GM12878 (cell line): ENCODE measurements around the gene USF1. TPM values are rescaled to one million over a fixed set of nuclear protein-coding genes. Genes with fewer than 3 reads are reported as not detected.

ENCODE experiments used
- BACH1 ChIP-seq: fragments of 450-650 bp; IDR thresholded peaks from 2 replicates; pipeline ENCODE4 v1.6.1; 2017; ENCODE audit warnings: mild to moderate bottlenecking, borderline replicate concordance
- CHD1 ChIP-seq: IDR thresholded peaks from 2 replicates; pipeline ENCODE4 v1.6.1; 2012; ENCODE audit warnings: low read depth, low read length, improper control_type of control experiment
- CHD4 ChIP-seq: fragments of 200-600 bp; sonication (generic); IDR thresholded peaks from 2 replicates; pipeline ENCODE4 v1.6.1; 2016; ENCODE audit warnings: mild to moderate bottlenecking
- ELK1 ChIP-seq: IDR thresholded peaks from 2 replicates; pipeline ENCODE4 v1.6.1; 2012; ENCODE audit warnings: low read depth, low read length, improper control_type of control experiment
- IKZF2 ChIP-seq, 2 experiments: fragments of 450-650 bp; IDR thresholded peaks; 2 replicates each; pipeline ENCODE4 v1.6.1; 2017; ENCODE audit warnings: mild to moderate bottlenecking in 2 of 2, moderate library complexity in 2 of 2
- IRF3 ChIP-seq: fragments of 450-650 bp; IDR thresholded peaks from 2 replicates; pipeline ENCODE4 v1.6.1; 2014; ENCODE audit warnings: mild to moderate bottlenecking
- KLF5 ChIP-seq: fragments of 450-650 bp; IDR thresholded peaks from 2 replicates; pipeline ENCODE4 v1.6.1; 2014; ENCODE audit warnings: mild to moderate bottlenecking; ENCODE audit not compliant: partially characterized antibody
- MAX ChIP-seq: IDR thresholded peaks from 2 replicates; pipeline ENCODE4 v1.6.1; 2012; ENCODE audit warnings: low read depth, low read length, improper control_type of control experiment
- MYB ChIP-seq: fragments of 150-350 bp; IDR thresholded peaks from 2 replicates; pipeline ENCODE4 v1.6.1; 2014; ENCODE audit warnings: mild to moderate bottlenecking, low read depth, low read length, borderline replicate concordance
- NFIC ChIP-seq: IDR thresholded peaks from 2 replicates; pipeline ENCODE4 v1.6.1; 2012; ENCODE audit warnings: low read depth, mild to moderate bottlenecking, inconsistent platforms, low read length, moderate library complexity
- POLR2A ChIP-seq: IDR thresholded peaks from 2 replicates; pipeline ENCODE4 v1.6.1; 2011; ENCODE audit warnings: low read depth, mild to moderate bottlenecking, low read length
- RFX5 ChIP-seq: IDR thresholded peaks from 2 replicates; pipeline ENCODE4 v1.6.1; 2011; ENCODE audit warnings: low read depth, low read length, improper control_type of control experiment
- RUNX3 ChIP-seq: IDR thresholded peaks from 2 replicates; pipeline ENCODE4 v1.6.1; 2012; ENCODE audit warnings: low read length, inconsistent platforms
- SIX5 ChIP-seq: IDR thresholded peaks from 2 replicates; pipeline ENCODE4 v1.6.1; 2011; ENCODE audit warnings: mild to moderate bottlenecking, low read depth, low read length, moderate library complexity; ENCODE audit not compliant: severe bottlenecking
- SMAD1 ChIP-seq: fragments of 450-650 bp; IDR thresholded peaks from 2 replicates; pipeline ENCODE4 v1.6.1; 2018; ENCODE audit warnings: mild to moderate bottlenecking, low read depth; ENCODE audit not compliant: partially characterized antibody
- SP1 ChIP-seq: IDR thresholded peaks from one replicate; pipeline ENCODE4 v1.6.1; 2011; ENCODE audit warnings: low read depth, low read length
- SUPT20H ChIP-seq: IDR thresholded peaks from 2 replicates; pipeline ENCODE4 v1.6.1; 2011; ENCODE audit warnings: low read depth, mild to moderate bottlenecking, low read length, moderate library complexity, borderline replicate concordance; ENCODE audit not compliant: control insufficient read depth
- TARDBP ChIP-seq: IDR thresholded peaks from 2 replicates; pipeline ENCODE4 v1.6.1; 2016; ENCODE audit warnings: borderline replicate concordance
- TCF12 ChIP-seq: IDR thresholded peaks from 2 replicates; pipeline ENCODE4 v1.6.1; 2011; ENCODE audit warnings: low read depth, mild to moderate bottlenecking, low read length
- TCF3 ChIP-seq: IDR thresholded peaks from 2 replicates; pipeline ENCODE4 v1.6.1; 2012; ENCODE audit warnings: low read depth, mild to moderate bottlenecking, low read length, borderline replicate concordance; ENCODE audit not compliant: insufficient read depth
- TCF7 ChIP-seq: IDR thresholded peaks from 2 replicates; pipeline ENCODE4 v1.6.1; 2014; ENCODE audit warnings: antibody characterized with exemption, borderline replicate concordance
- ZNF207 ChIP-seq: fragments of 450-650 bp; IDR thresholded peaks from 2 replicates; pipeline ENCODE4 v1.6.1; 2014; ENCODE audit warnings: antibody characterized with exemption, mild to moderate bottlenecking, borderline replicate concordance
- ZNF622 ChIP-seq: fragments of 450-650 bp; IDR thresholded peaks from 2 replicates; pipeline ENCODE4 v1.6.1; 2017; ENCODE audit warnings: mild to moderate bottlenecking, inconsistent platforms
- polyA plus RNA-seq, 11 experiments: library from polyadenylated mRNA; depleted of rRNA in 4 of 11; unstranded in 6 of 11; stranded (reverse) in 5 of 11; fragments of >200 nt; fragmentation: Nextera tagmentation in 4 of 11; fragmentation: Illumina TruSeq in 1 of 11; extraction: Ambion mirVana in 4 of 11; extraction: Trizol in 1 of 11; gene quantifications; 1 replicate in 1 of 11; 2 replicates in 10 of 11; pipeline versions ENCODE4 v1.2.1 to v1.2.3, GENCODE V29; 2011 to 2016; ENCODE audit warnings: inconsistent platforms in 2 of 11, missing spikeins in 2 of 11, low read depth in 1 of 11
- total RNA-seq, 4 experiments: library from RNA; depleted of rRNA in 3 of 4; stranded (reverse); fragments of >200 nt in 3 of 4; fragmentation: Illumina TruSeq in 1 of 4; extraction: Trizol in 1 of 4; gene quantifications; 2 replicates each; pipeline versions ENCODE4 v1.2.1 to v1.2.3, GENCODE V29; 2013 to 2021
- TF ChIP-seq, protein P1 (sequence below): IDR thresholded peaks from 2 replicates; pipeline ENCODE4 v1.6.1; 2011; ENCODE audit warnings: low read depth, mild to moderate bottlenecking, low read length, moderate library complexity, borderline replicate concordance; ENCODE audit errors: extremely low read depth
- TF ChIP-seq, protein P2 (sequence below): fragments of 450-650 bp; IDR thresholded peaks from 2 replicates; pipeline ENCODE4 v1.6.1; 2017; ENCODE audit warnings: antibody characterized with exemption, mild to moderate bottlenecking, moderate library complexity
- TF ChIP-seq, protein P3 (sequence below): IDR thresholded peaks from 2 replicates; pipeline ENCODE4 v1.6.1; 2012; ENCODE audit warnings: low read depth, low read length, improper control_type of control experiment

The USF1 gene
- total and polyA plus RNA-seq, 10 of the 15 experiments (the other 5 are each of a cell fraction or from before 2014, with no cell fraction given): 9.4 to 92.1 (median 53.5) TPM

DNA sequence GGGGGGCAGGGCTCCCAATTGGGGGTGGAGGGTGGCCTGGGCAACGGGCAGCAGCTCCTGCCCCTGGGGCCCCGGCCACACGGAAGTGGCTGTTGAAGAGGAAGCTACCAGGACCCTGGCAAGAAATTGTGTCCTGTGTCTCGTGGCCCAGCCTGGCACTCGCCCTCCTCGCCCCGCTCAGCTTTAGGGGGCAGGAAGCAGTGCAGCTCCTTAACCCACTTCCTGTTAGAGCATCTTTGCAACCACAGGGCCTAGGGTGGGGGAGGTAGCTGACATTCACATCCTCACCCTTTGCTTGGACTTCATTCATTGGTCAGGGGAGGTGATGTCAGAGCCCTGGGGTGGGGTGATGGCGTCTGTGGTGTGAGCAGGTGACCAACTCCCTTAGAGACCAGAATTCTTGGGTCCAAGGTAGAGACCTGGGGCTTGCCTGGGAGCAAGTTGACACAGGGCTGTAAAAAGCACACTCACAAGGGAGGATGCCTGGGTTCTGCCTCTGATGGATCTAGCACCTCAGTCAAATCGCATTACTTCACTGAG, 24.0 kb upstream of the USF1 start, which contains the start of gene ARHGAP30 (continued):
- peak; percentile 16; the same call in 1 of the 2 replicates for TF ChIP-seq TCF3
- no peak for TF ChIP-seq IRF3
- peak; percentile 66; the same call in 1 of the 2 replicates for TF ChIP-seq ELK1
- TF ChIP-seq TCF12: peak; percentile 61; the same call in 1 of the 2 replicates
- TF ChIP-seq IKZF2 (IDR thresholded peaks at IDR 0.05): peak; percentile 70; a peak in 3 of 4 replicates
- no peak; the same call in 1 of the 2 replicates for TF ChIP-seq MAX
- TF ChIP-seq ZNF622: no peak
- TF ChIP-seq POLR2A: peak; percentile 92
- TF ChIP-seq SP1: peak; percentile 71
- TF ChIP-seq, protein P1, sequence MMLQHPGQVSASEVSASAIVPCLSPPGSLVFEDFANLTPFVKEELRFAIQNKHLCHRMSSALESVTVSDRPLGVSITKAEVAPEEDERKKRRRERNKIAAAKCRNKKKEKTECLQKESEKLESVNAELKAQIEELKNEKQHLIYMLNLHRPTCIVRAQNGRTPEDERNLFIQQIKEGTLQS: no peak
- no peak for TF ChIP-seq SUPT20H
- TF ChIP-seq TARDBP: 0 out of 2 replicates have a peak, but pooled peaks have one; percentile 63
- TF ChIP-seq, protein P2, sequence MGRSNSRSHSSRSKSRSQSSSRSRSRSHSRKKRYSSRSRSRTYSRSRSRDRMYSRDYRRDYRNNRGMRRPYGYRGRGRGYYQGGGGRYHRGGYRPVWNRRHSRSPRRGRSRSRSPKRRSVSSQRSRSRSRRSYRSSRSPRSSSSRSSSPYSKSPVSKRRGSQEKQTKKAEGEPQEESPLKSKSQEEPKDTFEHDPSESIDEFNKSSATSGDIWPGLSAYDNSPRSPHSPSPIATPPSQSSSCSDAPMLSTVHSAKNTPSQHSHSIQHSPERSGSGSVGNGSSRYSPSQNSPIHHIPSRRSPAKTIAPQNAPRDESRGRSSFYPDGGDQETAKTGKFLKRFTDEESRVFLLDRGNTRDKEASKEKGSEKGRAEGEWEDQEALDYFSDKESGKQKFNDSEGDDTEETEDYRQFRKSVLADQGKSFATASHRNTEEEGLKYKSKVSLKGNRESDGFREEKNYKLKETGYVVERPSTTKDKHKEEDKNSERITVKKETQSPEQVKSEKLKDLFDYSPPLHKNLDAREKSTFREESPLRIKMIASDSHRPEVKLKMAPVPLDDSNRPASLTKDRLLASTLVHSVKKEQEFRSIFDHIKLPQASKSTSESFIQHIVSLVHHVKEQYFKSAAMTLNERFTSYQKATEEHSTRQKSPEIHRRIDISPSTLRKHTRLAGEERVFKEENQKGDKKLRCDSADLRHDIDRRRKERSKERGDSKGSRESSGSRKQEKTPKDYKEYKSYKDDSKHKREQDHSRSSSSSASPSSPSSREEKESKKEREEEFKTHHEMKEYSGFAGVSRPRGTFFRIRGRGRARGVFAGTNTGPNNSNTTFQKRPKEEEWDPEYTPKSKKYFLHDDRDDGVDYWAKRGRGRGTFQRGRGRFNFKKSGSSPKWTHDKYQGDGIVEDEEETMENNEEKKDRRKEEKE: no peak
- TF ChIP-seq, protein P3, sequence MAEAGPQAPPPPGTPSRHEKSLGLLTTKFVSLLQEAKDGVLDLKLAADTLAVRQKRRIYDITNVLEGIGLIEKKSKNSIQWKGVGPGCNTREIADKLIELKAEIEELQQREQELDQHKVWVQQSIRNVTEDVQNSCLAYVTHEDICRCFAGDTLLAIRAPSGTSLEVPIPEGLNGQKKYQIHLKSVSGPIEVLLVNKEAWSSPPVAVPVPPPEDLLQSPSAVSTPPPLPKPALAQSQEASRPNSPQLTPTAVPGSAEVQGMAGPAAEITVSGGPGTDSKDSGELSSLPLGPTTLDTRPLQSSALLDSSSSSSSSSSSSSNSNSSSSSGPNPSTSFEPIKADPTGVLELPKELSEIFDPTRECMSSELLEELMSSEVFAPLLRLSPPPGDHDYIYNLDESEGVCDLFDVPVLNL: no peak
- TF ChIP-seq SIX5: peak; percentile 12
- TF ChIP-seq TCF7: no peak
- TF ChIP-seq RFX5: peak; percentile 63
- peak; percentile 82; the same call in 1 of the 2 replicates for TF ChIP-seq CHD1
- TF ChIP-seq ZNF207: no peak; the same call in 1 of the 2 replicates
- TF ChIP-seq NFIC: peak; percentile 53; the same call in 1 of the 2 replicates
- no peak for TF ChIP-seq MYB
- TF ChIP-seq KLF5: no peak
- TF ChIP-seq RUNX3: peak; percentile 99
- no peak for TF ChIP-seq CHD4
- no peak for TF ChIP-seq BACH1
- TF ChIP-seq SMAD1: peak; percentile 6
